ENCODE data around the gene MIEN1.
"Not testable (repeated sequence)": the region's sequence is repeated elsewhere in the genome, so short reads cannot be mapped to it uniquely, and the experiment has no call there.

The MIEN1 gene

GRCh38 chr17:39716073-39716818, 14.1 kb downstream of the MIEN1 start:
- no peak for DNase-seq (ENCODE audit: low read depth in 2 of 2)

GRCh38 chr17:39715375-39716072, 14.8 kb downstream of the MIEN1 start:
- DNase-seq (ENCODE audit: low read depth in 2 of 2): no peak

- DNase-seq (ENCODE audit: low read depth in 2 of 2): no peak
These were observed 16.1 kb downstream of the MIEN1 start for GRCh38 chr17:39714234-39714633.

- no peak for DNase-seq (ENCODE audit: low read depth in 2 of 2)
These were observed 18.5 kb downstream of the MIEN1 start for GRCh38 chr17:39711851-39712250.

- not testable (repeated sequence) for DNase-seq (ENCODE audit: low read depth in 2 of 2)
These were observed 19.3 kb downstream of the MIEN1 start for GRCh38 chr17:39711071-39711470.

- no peak for DNase-seq (ENCODE audit: low read depth in 2 of 2)
These were observed 20.1 kb downstream of the MIEN1 start for GRCh38 chr17:39709998-39710964.

- DNase-seq (ENCODE audit: low read depth in 2 of 2): no peak
These were observed 20.9 kb downstream of the MIEN1 start for GRCh38 chr17:39709319-39709997.

GRCh38 chr17:39706921-39707337, 23.4 kb downstream of the MIEN1 start:
- no peak for DNase-seq (ENCODE audit: low read depth in 2 of 2)

GRCh38 chr17:39706383-39706782, 23.9 kb downstream of the MIEN1 start:
- DNase-seq (ENCODE audit: low read depth in 2 of 2): no peak

- no peak for DNase-seq (ENCODE audit: low read depth in 2 of 2)
These were observed 24.5 kb downstream of the MIEN1 start for GRCh38 chr17:39705786-39706348.

- DNase-seq (ENCODE audit: low read depth in 2 of 2): no peak
These were observed 25.3 kb downstream of the MIEN1 start for GRCh38 chr17:39704821-39705551.

GRCh38 chr17:39703913-39704312, 26.4 kb downstream of the MIEN1 start:
- DNase-seq (ENCODE audit: low read depth in 2 of 2): no peak

GRCh38 chr17:39702901-39703893, 27.1 kb downstream of the MIEN1 start:
- no peak for DNase-seq (ENCODE audit: low read depth in 2 of 2)

GRCh38 chr17:39701784-39702422, 28.4 kb downstream of the MIEN1 start:
- DNase-seq (ENCODE audit: low read depth in 2 of 2): no peak

GRCh38 chr17:39701012-39701783, 29.1 kb downstream of the MIEN1 start:
- DNase-seq (ENCODE audit: low read depth in 2 of 2): no peak

GRCh38 chr17:39700148-39700987, 30.0 kb downstream of the MIEN1 start:
- DNase-seq (ENCODE audit: low read depth in 2 of 2): no peak

- DNase-seq (ENCODE audit: low read depth in 2 of 2): no peak
These were observed 30.5 kb downstream of the MIEN1 start, which contains the start of gene ERBB2 for GRCh38 chr17:39699818-39700147. Gene ERBB2 (plus strand): TSS chr17:39700064. CDS start chr17:39700239, 175 bp downstream.
